HepG2 (cell line): ENCODE data around the gene RNF114. TPM values are rescaled to one million over a fixed set of nuclear protein-coding genes. Genes with fewer than 3 reads are reported as not detected.
A peak's percentile ranks its signal among the peaks of the same experiment; 100 is the strongest.

Experiments used
- ATAC-seq: fragments of 200-7000 bp; cut with Tn5 transposase; 3 replicates; pipeline ENCODE4 v1.9.1; 2020; ENCODE audit warnings: mild to moderate bottlenecking, moderate library complexity
- BruUV-seq: library from RNA; stranded (reverse); fragments of 400-500 nt; replicated peaks from 2 replicates; lab custom pipeline; 2021; lab: Mats Ljungman, UMichigan
- CTCF ChIA-PET: fragments of 300-600 bp; formaldehyde crosslinking; extraction: SDS; loops from one replicate; lab custom pipeline; 2021; ENCODE audit warnings: low total read pairs, inconsistent platforms, low intra/inter-chr PET ratio; lab: Yijun Ruan, JAX
- POLR2A ChIA-PET: fragments of 350-600 bp; sonication (Branson Sonifier 250); formaldehyde crosslinking; loops from one replicate; lab custom pipeline; 2020; ENCODE audit warnings: antibody characterized with exemption, inconsistent platforms; lab: Yijun Ruan, JAX
- DNase-seq: peaks from one replicate; pipeline ENCODE4 v3.0.0-alpha.2; 2015; ENCODE audit warnings: low spot score
- FAIRE-seq: peaks from 3 replicates; lab custom pipeline; 2011; peaks lifted over from hg19 to GRCh38; lab: Jason Lieb, UNC
- H2AFZ ChIP-seq: one replicate; pipeline ENCODE4 v1.6.1; 2011; ENCODE audit warnings: low read length, inconsistent platforms
- H3K27ac ChIP-seq: fragments of 300-600 bp; 3 replicates; pipeline ENCODE4 v1.8.0; 2011; ENCODE audit warnings: mixed run types, mild to moderate bottlenecking, mixed read lengths, low read length, inconsistent platforms; ENCODE audit not compliant: insufficient read depth; ENCODE audit errors: extremely low read length
- H3K27me3 ChIP-seq, 2 experiments: fragments of 200-600 bp in 1 of 2; 2 replicates in 1 of 2; 3 replicates in 1 of 2; pipeline versions ENCODE4 v1.6.0 to v1.8.0; 2011; ENCODE audit warnings: low read length in 2 of 2, mild to moderate bottlenecking in 2 of 2, moderate library complexity in 2 of 2, inconsistent platforms in 1 of 2; ENCODE audit not compliant: insufficient read depth in 2 of 2, control insufficient read depth in 1 of 2
- H3K36me3 ChIP-seq, 2 experiments: fragments of 200-600 bp in 1 of 2; replicated peaks in 1 of 2; 2 replicates in 1 of 2; 3 replicates in 1 of 2; pipeline versions ENCODE4 v1.5.1 to v1.8.0; 2011; ENCODE audit warnings: low read length in 2 of 2, inconsistent platforms in 1 of 2; ENCODE audit not compliant: insufficient read depth in 2 of 2, control insufficient read depth in 1 of 2
- H3K4me1 ChIP-seq: 2 replicates; pipeline ENCODE4 v1.5.1; 2012; ENCODE audit warnings: low read length, inconsistent platforms; ENCODE audit not compliant: insufficient read depth
- H3K4me2 ChIP-seq: 2 replicates; pipeline ENCODE4 v1.6.0; 2011; ENCODE audit warnings: low read depth, low read length, inconsistent platforms
- H3K4me3 ChIP-seq, 3 experiments: fragments of 200-600 bp in 1 of 3; sonication (generic), shearing (Covaris generic) in 1 of 3; replicated peaks in 1 of 3; 2 replicates each; pipeline ENCODE4 v1.5.1; 2011 to 2016; ENCODE audit warnings: low read length in 3 of 3, inconsistent platforms in 2 of 3, low read depth in 2 of 3, mild to moderate bottlenecking in 2 of 3, control low read depth in 1 of 3, mixed read lengths in 1 of 3; ENCODE audit not compliant: insufficient read depth in 1 of 3
- H3K79me2 ChIP-seq: one replicate; pipeline ENCODE4 v1.6.1; 2011; ENCODE audit warnings: low read length, inconsistent platforms; ENCODE audit not compliant: insufficient read depth
- H3K9ac ChIP-seq: 2 replicates; pipeline ENCODE4 v1.6.0; 2011; ENCODE audit warnings: mild to moderate bottlenecking, low read depth, low read length, inconsistent platforms; ENCODE audit not compliant: insufficient read depth
- H3K9me3 ChIP-seq: 2 replicates; pipeline ENCODE4 v1.5.1; 2012; ENCODE audit warnings: mild to moderate bottlenecking, low read length
- H4K20me1 ChIP-seq: 2 replicates; pipeline ENCODE4 v1.6.0; 2011; ENCODE audit warnings: inconsistent platforms, mild to moderate bottlenecking, low read length, moderate library complexity; ENCODE audit not compliant: insufficient read depth
- ATF7-NPFF ChIP-seq: sonication (generic); formaldehyde crosslinking; IDR thresholded peaks from 2 replicates; pipeline ENCODE4 v1.8.1; 2023; ENCODE audit warnings: mild to moderate bottlenecking, low read depth, missing genetic modification reagents, moderate library complexity
- FOXA1 ChIP-seq, 2 experiments: fragments of 450-650 bp in 1 of 2; sonication (generic) in 1 of 2; formaldehyde crosslinking in 1 of 2; IDR thresholded peaks; 2 replicates each; pipeline versions ENCODE4 v1.4.0 to v1.6.1; 2016 to 2020; ENCODE audit warnings: missing genetic modification reagents in 1 of 2
- HDAC1 ChIP-seq: sonication (generic); formaldehyde crosslinking; IDR thresholded peaks from 2 replicates; pipeline ENCODE4 v1.5.1; 2020; ENCODE audit warnings: mild to moderate bottlenecking, missing genetic modification reagents
- HNRNPK ChIP-seq: fragments of 200-400 bp; formaldehyde crosslinking; IDR thresholded peaks from 2 replicates; pipeline ENCODE4 v1.6.1; 2018; ENCODE audit warnings: low read length, low read depth, moderate library complexity, mild to moderate bottlenecking; ENCODE audit not compliant: poor library complexity, severe bottlenecking
- IRF2 ChIP-seq: IDR thresholded peaks from 2 replicates; pipeline ENCODE4 v1.6.1; 2018; ENCODE audit warnings: missing genetic modification reagents, missing compliant biosample characterization
- NR2F1 ChIP-seq, 2 experiments: fragments of 450-650 bp in 1 of 2; formaldehyde crosslinking in 1 of 2; IDR thresholded peaks; 2 replicates each; pipeline versions ENCODE4 v1.5.0 to v1.6.1; 2016 to 2020; ENCODE audit warnings: mild to moderate bottlenecking in 1 of 2, missing compliant biosample characterization in 1 of 2, missing genetic modification reagents in 1 of 2, moderate library complexity in 1 of 2
- PHF5A ChIP-seq: IDR thresholded peaks from one replicate; pipeline ENCODE4 v1.6.1; 2018; ENCODE audit warnings: low read depth, missing genetic modification reagents; ENCODE audit not compliant: unreplicated experiment
- RAD21 ChIP-seq: fragments of 450-650 bp; formaldehyde crosslinking; IDR thresholded peaks from 2 replicates; pipeline ENCODE4 v1.5.0; 2020; ENCODE audit warnings: mild to moderate bottlenecking
- SOX6 ChIP-seq, 2 experiments: fragments of 450-650 bp in 1 of 2; sonication (generic) in 1 of 2; formaldehyde crosslinking in 1 of 2; IDR thresholded peaks; 2 replicates each; pipeline versions ENCODE4 v1.4.0 to v1.6.1; 2017 to 2020; ENCODE audit warnings: antibody characterized with exemption in 1 of 2, mild to moderate bottlenecking in 1 of 2, missing genetic modification reagents in 1 of 2
- TEAD3 ChIP-seq: optimal IDR thresholded peaks from 2 replicates; pipeline ENCODE3; 2016; ENCODE audit warnings: borderline replicate concordance
- TIGD3 ChIP-seq: sonication (generic); formaldehyde crosslinking; IDR thresholded peaks from 2 replicates; pipeline ENCODE4 v1.5.1; 2020; ENCODE audit warnings: mild to moderate bottlenecking, missing genetic modification reagents, borderline replicate concordance
- ZNF143 ChIP-seq: sonication (generic); formaldehyde crosslinking; IDR thresholded peaks from 2 replicates; pipeline ENCODE4 v1.4.0; 2020; ENCODE audit warnings: missing genetic modification reagents
- ZNF3 ChIP-seq: IDR thresholded peaks from 2 replicates; pipeline ENCODE4 v1.7.0; 2017; ENCODE audit warnings: inconsistent platforms
- ZNF383 ChIP-seq: sonication (generic); formaldehyde crosslinking; IDR thresholded peaks from 2 replicates; pipeline ENCODE4 v1.4.0; 2020; ENCODE audit warnings: missing genetic modification reagents, mild to moderate bottlenecking, borderline replicate concordance
- ZNF430 ChIP-seq: sonication (generic); formaldehyde crosslinking; IDR thresholded peaks from 2 replicates; pipeline ENCODE4 v1.9.0; 2021; ENCODE audit warnings: mild to moderate bottlenecking, missing genetic modification reagents
- ZNF768 ChIP-seq: sonication (generic); formaldehyde crosslinking; IDR thresholded peaks from 2 replicates; pipeline ENCODE4 v1.4.0; 2020; ENCODE audit warnings: missing genetic modification reagents
- ZNF841 ChIP-seq: sonication (generic); formaldehyde crosslinking; IDR thresholded peaks from 2 replicates; pipeline ENCODE4 v1.8.1; 2023; ENCODE audit warnings: missing genetic modification reagents, borderline replicate concordance
- ZNF878 ChIP-seq: sonication (generic); formaldehyde crosslinking; IDR thresholded peaks from 2 replicates; pipeline ENCODE4 v1.8.1; 2023; ENCODE audit warnings: mild to moderate bottlenecking, missing genetic modification reagents, moderate library complexity
- WGBS: methylation state at CpG from one replicate; pipeline ENCODE4 v1.1.6; 2017; ENCODE audit warnings: low lambda C conversion rate; 5-methylcytosine and 5-hydroxymethylcytosine counted together
- in situ Hi-C: cut with HindIII; loops from 2 replicates; pipeline ENCODE4 v1.10.0; 2017; ENCODE audit warnings: low pct_unique_long_range_greater_than_20kb; ENCODE audit not compliant: extremely low pct_ligation_motif_present
- intact Hi-C: fragments of 100-400 bp; cut with micrococcal nuclease; formaldehyde crosslinking; loops from one replicate; pipeline ENCODE4 v1.10.0; 2022; ENCODE audit not compliant: unreplicated experiment
- polyA plus RNA-seq, 8 experiments: library from polyadenylated mRNA; depleted of rRNA in 3 of 8; stranded (reverse) in 7 of 8; unstranded in 1 of 8; fragments of >200 nt; fragmentation: Illumina TruSeq in 4 of 8; extraction: Trizol in 4 of 8; gene quantifications; 2 replicates each; pipeline versions ENCODE4 v1.2.1 to v1.2.3, GENCODE V29; 2011 to 2016; ENCODE audit warnings: low read depth in 4 of 8, missing spikeins in 1 of 8, mixed read lengths in 1 of 8; ENCODE audit not compliant: insufficient read depth in 1 of 8
- total RNA-seq, 5 experiments: library from RNA; depleted of rRNA; stranded (reverse); fragments of >200 nt; fragmentation: Illumina TruSeq; extraction: Trizol; gene quantifications; 2 replicates each; pipeline ENCODE4 v1.2.3, GENCODE V29; 2016; ENCODE audit warnings: low read depth in 1 of 5
- TF ChIP-seq, protein P1 (sequence below): sonication (generic); formaldehyde crosslinking; IDR thresholded peaks from 2 replicates; pipeline ENCODE4 v1.8.0; 2022; ENCODE audit warnings: missing genetic modification reagents, mild to moderate bottlenecking, inconsistent platforms, borderline replicate concordance
- TF ChIP-seq, protein P2 (sequence below): sonication (generic); formaldehyde crosslinking; IDR thresholded peaks from 2 replicates; pipeline ENCODE4 v1.9.0; 2021; ENCODE audit warnings: missing genetic modification reagents, mild to moderate bottlenecking, borderline replicate concordance

The RNF114 gene
- total and polyA plus RNA-seq, 2 of the 13 experiments (the other 11 are each of a cell fraction or from before 2014, with no cell fraction given), result 119 to 126 TPM

DNA sequence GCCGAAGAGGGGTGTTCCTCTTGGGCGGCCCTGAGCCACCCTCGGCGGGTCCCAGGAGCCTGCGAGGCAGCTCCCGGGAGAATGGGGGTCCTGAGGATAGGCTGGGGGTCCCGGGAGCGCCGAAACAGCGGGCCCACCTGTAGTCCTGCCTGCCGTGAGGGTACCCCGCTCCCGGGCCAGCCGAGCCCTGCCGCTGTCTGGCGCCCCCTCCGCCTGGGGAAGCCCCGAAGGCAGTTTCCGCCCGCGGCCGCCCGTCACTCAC, 21.1 kb upstream of the RNF114 start:
- WGBS, result 0% methylated on average over 4 of the region's 23 CpGs
- H3K9ac ChIP-seq, result peak overlapping the region; percentile 92
- H3K27ac ChIP-seq, result peak overlapping the region; percentile 97
- ChIA-PET CTCF (interaction anchor here (2.3 kb wide), 1 partner anchor 13 kb away, joined by 10 read pairs; no protein-coding TSS in a partner anchor), POLR2A (interaction anchor here (1.0 to 2.6 kb wide), 11 partner anchors 9 to 239 kb away, joined by 3 to 105 read pairs (median 10); partner anchors contain the start of genes PEDS1, RNF114 and SLC9A8)
- in situ Hi-C loops, result no loop called here
- H3K36me3 ChIP-seq, result peaks cover 5 to 8% of the 10 kb centered on the region in 2 experiments; a peak in 4 of 5 replicates
- intact Hi-C loops, result loop anchor here (2.0 kb wide), 1 partner anchor 14 kb away; no protein-coding TSS in a partner anchor
- H2AFZ ChIP-seq, result no peak overlapping the region
- H4K20me1 ChIP-seq, result no peaks in the 10 kb centered on the region
- FAIRE-seq, result no peak
- no peak for DNase-seq
- BruUV-seq, result no TSS peak
- peaks cover 51% of the 10 kb centered on the region for H3K79me2 ChIP-seq
- H3K4me2 ChIP-seq, result peak overlapping the region; percentile 98
- H3K4me3 ChIP-seq, result peak overlapping the region; percentile 74 to 91 (median 90)
- peaks cover 75% of the 10 kb centered on the region for H3K4me1 ChIP-seq
- H3K27me3 ChIP-seq, result no peaks in the 10 kb centered on the region; a peak in 1 of 5 replicates
- ATAC-seq, result peak; percentile 20; the same call in 2 of the 3 replicates
- H3K9me3 ChIP-seq, result no peaks in the 10 kb centered on the region
- TF ChIP-seq PHF5A (no peak), ZNF878 (no peak), IRF2 (CRISPR knock-in tag) (no peak), ATF7-NPFF (CRISPR knock-in tag) (no peak), TIGD3 (CRISPR knock-in tag) (no peak), NR2F1 (CRISPR knock-in tag; IDR thresholded peaks at IDR 0.05) (no peak), HNRNPK (no peak), TEAD3 (CRISPR knock-in tag) (no peak), FOXA1 (IDR thresholded peaks at IDR 0.05) (no peak), FOXA1 (CRISPR knock-in tag; IDR thresholded peaks at IDR 0.05) (no peak), ZNF3 (no peak), ZNF768 (CRISPR knock-in tag) (peak; percentile 13; the same call in 1 of the 2 replicates), RAD21 (CRISPR knock-in tag) (no peak), ZNF841 (CRISPR knock-in tag) (no peak), ZNF430 (0 out of 2 replicates have a peak, but pooled peaks have one; percentile 7), SOX6 (IDR thresholded peaks at IDR 0.05) (no peak), SOX6 (CRISPR knock-in tag; IDR thresholded peaks at IDR 0.05) (no peak), HDAC1 (CRISPR knock-in tag) (no peak), ZNF383 (CRISPR knock-in tag) (no peak), ZNF143 (CRISPR knock-in tag) (no peak)
- TF ChIP-seq, protein P1, sequence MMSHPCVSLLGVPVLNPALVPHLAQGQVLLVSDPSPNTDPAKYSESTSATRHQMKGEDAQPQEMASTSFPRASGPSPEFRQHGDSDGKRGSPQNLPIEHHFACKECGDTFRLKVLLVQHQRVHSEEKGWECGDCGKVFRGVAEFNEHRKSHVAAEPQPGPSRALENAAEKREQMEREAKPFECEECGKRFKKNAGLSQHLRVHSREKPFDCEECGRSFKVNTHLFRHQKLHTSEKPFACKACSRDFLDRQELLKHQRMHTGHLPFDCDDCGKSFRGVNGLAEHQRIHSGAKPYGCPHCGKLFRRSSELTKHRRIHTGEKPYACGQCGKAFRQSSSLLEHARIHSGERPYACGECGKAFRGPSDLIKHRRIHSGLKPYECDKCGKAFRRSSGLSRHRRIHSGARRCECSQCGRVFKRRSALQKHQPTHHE (CRISPR knock-in tag), result no peak
- TF ChIP-seq, protein P2, sequence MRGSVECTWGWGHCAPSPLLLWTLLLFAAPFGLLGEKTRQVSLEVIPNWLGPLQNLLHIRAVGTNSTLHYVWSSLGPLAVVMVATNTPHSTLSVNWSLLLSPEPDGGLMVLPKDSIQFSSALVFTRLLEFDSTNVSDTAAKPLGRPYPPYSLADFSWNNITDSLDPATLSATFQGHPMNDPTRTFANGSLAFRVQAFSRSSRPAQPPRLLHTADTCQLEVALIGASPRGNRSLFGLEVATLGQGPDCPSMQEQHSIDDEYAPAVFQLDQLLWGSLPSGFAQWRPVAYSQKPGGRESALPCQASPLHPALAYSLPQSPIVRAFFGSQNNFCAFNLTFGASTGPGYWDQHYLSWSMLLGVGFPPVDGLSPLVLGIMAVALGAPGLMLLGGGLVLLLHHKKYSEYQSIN (CRISPR knock-in tag), result no peak
